ENCODE results near the gene LCN9.

Gene LCN9

GRCh38 chr9:135695642-135696041 lies 32.5 kb downstream of the LCN9 start:
- in situ Hi-C loops (cut with HindIII; ENCODE audit: low sequenced_read_pairs): loop anchor here (10.0 kb wide), 1 partner anchor 109 kb away; no protein-coding TSS in a partner anchor

- in situ Hi-C loops (cut with HindIII; ENCODE audit: low sequenced_read_pairs): loop anchor here (10.0 kb wide), 1 partner anchor 108 kb away; no protein-coding TSS in a partner anchor
Observed at GRCh38 chr9:135696446-135696845, 33.3 kb downstream of the LCN9 start.

GRCh38 chr9:135697226-135697625 lies 34.1 kb downstream of the LCN9 start:
- in situ Hi-C loops (cut with HindIII; ENCODE audit: low sequenced_read_pairs): loop anchor here (10.0 kb wide), 1 partner anchor 108 kb away; no protein-coding TSS in a partner anchor

- in situ Hi-C loops (cut with HindIII; ENCODE audit: low sequenced_read_pairs): loop anchor here (10.0 kb wide), 1 partner anchor 107 kb away; no protein-coding TSS in a partner anchor
Observed at GRCh38 chr9:135698236-135698635, 35.1 kb downstream of the LCN9 start.

- in situ Hi-C loops (cut with HindIII; ENCODE audit: low sequenced_read_pairs): loop anchor here (10.0 kb wide), 1 partner anchor 106 kb away; no protein-coding TSS in a partner anchor
Observed at GRCh38 chr9:135698767-135699166, 35.7 kb downstream of the LCN9 start.

GRCh38 chr9:135699440-135699839 lies 36.3 kb downstream of the LCN9 start, which contains the start of gene SOHLH1:
SOHLH1 (minus strand) TSS chr9:135699481; CDS start chr9:135699467, 14 bp downstream.
- in situ Hi-C loops (cut with HindIII; ENCODE audit: low sequenced_read_pairs): loop anchor here (10.0 kb wide), 1 partner anchor 105 kb away; no protein-coding TSS in a partner anchor

- in situ Hi-C loops (cut with HindIII; ENCODE audit: low sequenced_read_pairs): no loop called here
Observed at GRCh38 chr9:135700525-135700924, 37.4 kb downstream of the LCN9 start.

- in situ Hi-C loops (cut with HindIII; ENCODE audit: low sequenced_read_pairs): no loop called here
Observed at GRCh38 chr9:135701067-135701958, 38.2 kb downstream of the LCN9 start.

GRCh38 chr9:135701959-135702721 lies 39.0 kb downstream of the LCN9 start, which contains the start of gene KCNT1:
KCNT1 (plus strand) TSS chr9:135702185; CDS start chr9:135702259, 74 bp downstream.
- in situ Hi-C loops (cut with HindIII; ENCODE audit: low sequenced_read_pairs): no loop called here

GRCh38 chr9:135703726-135704125 lies 40.6 kb downstream of the LCN9 start:
- in situ Hi-C loops (cut with HindIII; ENCODE audit: low sequenced_read_pairs): no loop called here

- in situ Hi-C loops (cut with HindIII; ENCODE audit: low sequenced_read_pairs): no loop called here
Observed at GRCh38 chr9:135704483-135704882, 41.4 kb downstream of the LCN9 start.

- in situ Hi-C loops (cut with HindIII; ENCODE audit: low sequenced_read_pairs): no loop called here
Observed at GRCh38 chr9:135705376-135705775, 42.3 kb downstream of the LCN9 start.

- in situ Hi-C loops (cut with HindIII; ENCODE audit: low sequenced_read_pairs): no loop called here
Observed at GRCh38 chr9:135706288-135706687, 43.2 kb downstream of the LCN9 start.

- in situ Hi-C loops (cut with HindIII; ENCODE audit: low sequenced_read_pairs): no loop called here
Observed at GRCh38 chr9:135707252-135708138, 44.4 kb downstream of the LCN9 start.

- in situ Hi-C loops (cut with HindIII; ENCODE audit: low sequenced_read_pairs): no loop called here
Observed at GRCh38 chr9:135708164-135708563, 45.1 kb downstream of the LCN9 start.

- in situ Hi-C loops (cut with HindIII; ENCODE audit: low sequenced_read_pairs): loop anchor here (10.0 kb wide), 5 partner anchors 157 to 617 kb away; no protein-coding TSS in a partner anchor
Observed at GRCh38 chr9:135711391-135711790, 48.3 kb downstream of the LCN9 start.

- in situ Hi-C loops (cut with HindIII; ENCODE audit: low sequenced_read_pairs): loop anchor here (10.0 kb wide), 5 partner anchors 157 to 617 kb away; no protein-coding TSS in a partner anchor
Observed at GRCh38 chr9:135711881-135712280, 48.8 kb downstream of the LCN9 start.

GRCh38 chr9:135712613-135713295 lies 49.6 kb downstream of the LCN9 start:
- in situ Hi-C loops (cut with HindIII; ENCODE audit: low sequenced_read_pairs): loop anchor here (10.0 kb wide), 5 partner anchors 158 to 618 kb away; no protein-coding TSS in a partner anchor

Data from endothelial cell of hepatic sinusoid (primary cell).